B cell (primary cell): ENCODE data around the gene STAU1. TPM values are rescaled to one million over a fixed set of nuclear protein-coding genes. Genes with fewer than 3 reads are reported as not detected.

ENCODE experiments used
- ATAC-seq: fragments of 200-7000 bp; cut with Tn5 transposase; one replicate; pipeline ENCODE4 v1.10.0; 2021; ENCODE audit warnings: low read depth, mild to moderate bottlenecking, moderate number of reproducible peaks, moderate library complexity
- CTCF ChIA-PET: fragments of 350-600 bp; sonication (Branson Sonifier 250); formaldehyde crosslinking; loops from one replicate; lab custom pipeline; 2021; ENCODE audit warnings: antibody characterized with exemption, inconsistent platforms; lab: Charles Lee
- POLR2A ChIA-PET: fragments of 350-600 bp; sonication (Branson Sonifier 250); formaldehyde crosslinking; loops from one replicate; lab custom pipeline; 2021; ENCODE audit warnings: antibody characterized with exemption; lab: Charles Lee
- DNase-seq: peaks from one replicate; pipeline ENCODE4 v3.0.0; 2013
- H2AFZ ChIP-seq: 2 replicates; pipeline ENCODE4 v1.6.1; 2012; ENCODE audit warnings: mild to moderate bottlenecking, low read depth, low read length; ENCODE audit not compliant: insufficient read depth, poor library complexity, severe bottlenecking
- H3K27ac ChIP-seq, 2 donors: 1 replicate in 1 of 2; 2 replicates in 1 of 2; pipeline ENCODE4 v1.5.1; 2012 to 2013; ENCODE audit warnings: low read length in 2 of 2, mild to moderate bottlenecking in 2 of 2, moderate library complexity in 1 of 2
- H3K27me3 ChIP-seq, 4 experiments: fragments of 200-600 bp in 1 of 4; sonication (generic) in 1 of 4; replicated peaks in 1 of 4; 1 replicate in 2 of 4; 2 replicates in 2 of 4; pipeline versions ENCODE4 v1.6.1 to v1.7.0; 2013 to 2016; ENCODE audit warnings: low read length in 3 of 4, mild to moderate bottlenecking in 2 of 4, mixed read lengths in 1 of 4, moderate library complexity in 1 of 4; ENCODE audit not compliant: insufficient read depth in 4 of 4, control insufficient read depth in 3 of 4; ENCODE audit errors: control extremely low read depth in 1 of 4
- H3K36me3 ChIP-seq, 2 experiments: replicated peaks in 1 of 2; 1 replicate in 1 of 2; 2 replicates in 1 of 2; pipeline versions ENCODE4 v1.6.1 to v1.7.1; 2013; ENCODE audit warnings: low read length in 1 of 2; ENCODE audit not compliant: insufficient read depth in 2 of 2, control insufficient read depth in 1 of 2; ENCODE audit errors: control extremely low read depth in 1 of 2, extremely low read depth in 1 of 2
- H3K4me1 ChIP-seq, 2 donors: fragments of 200-600 bp in 1 of 2; sonication (generic) in 1 of 2; 1 replicate in 1 of 2; 2 replicates in 1 of 2; pipeline versions ENCODE4 v1.5.1 to v1.6.1; 2013 to 2017; ENCODE audit warnings: low read length in 2 of 2; ENCODE audit not compliant: control insufficient read depth in 2 of 2, insufficient read depth in 2 of 2
- H3K4me2 ChIP-seq: replicated peaks from 2 replicates; pipeline ENCODE3; 2012; ENCODE audit warnings: mild to moderate bottlenecking, low read depth, low read length; ENCODE audit not compliant: poor library complexity, severe bottlenecking
- H3K4me3 ChIP-seq, 5 experiments: fragments of 200-600 bp in 1 of 5; sonication (generic) in 1 of 5; 1 replicate in 3 of 5; 2 replicates in 2 of 5; pipeline versions ENCODE4 v1.5.1 to v1.7.0; 2011 to 2016; ENCODE audit warnings: low read length in 4 of 5, mild to moderate bottlenecking in 4 of 5, low read depth in 2 of 5, control low read depth in 1 of 5, moderate library complexity in 1 of 5; ENCODE audit not compliant: insufficient read depth in 1 of 5; ENCODE audit errors: control extremely low read depth in 1 of 5, extremely low read depth in 1 of 5
- H3K79me2 ChIP-seq: fragments of 200-600 bp; sonication (generic); one replicate; pipeline ENCODE4 v1.6.0; 2016; ENCODE audit warnings: low read length; ENCODE audit not compliant: control insufficient read depth, insufficient read depth
- H3K9ac ChIP-seq: fragments of 200-600 bp; sonication (generic); 2 replicates; pipeline ENCODE4 v1.6.1; 2017; ENCODE audit warnings: mild to moderate bottlenecking, low read length, moderate library complexity
- H3K9me3 ChIP-seq, 3 donors: one replicate each; pipeline versions ENCODE4 v1.6.1 to v1.7.1; 2013; ENCODE audit warnings: low read length in 2 of 3; ENCODE audit not compliant: control insufficient read depth in 2 of 3, insufficient read depth in 1 of 3; ENCODE audit errors: control extremely low read depth in 1 of 3
- H4K20me1 ChIP-seq: 2 replicates; pipeline ENCODE4 v1.6.0; 2012; ENCODE audit warnings: mild to moderate bottlenecking, low read length; ENCODE audit not compliant: insufficient read depth, control insufficient read depth, poor library complexity, severe bottlenecking
- H3K27ac Mint-ChIP-seq: one replicate; pipeline ENCODE4 v1.8.0; 2021; ENCODE audit warnings: mixed read lengths
- H3K27me3 Mint-ChIP-seq: one replicate; pipeline ENCODE4 v1.8.0; 2021; ENCODE audit warnings: mixed read lengths
- H3K4me1 Mint-ChIP-seq: one replicate; pipeline ENCODE4 v1.8.0; 2021; ENCODE audit warnings: mixed read lengths
- H3K4me3 Mint-ChIP-seq: one replicate; pipeline ENCODE4 v1.8.0; 2021; ENCODE audit warnings: mixed read lengths
- H3K9me3 Mint-ChIP-seq: one replicate; pipeline ENCODE4 v1.8.0; 2022; ENCODE audit warnings: mixed read lengths; ENCODE audit not compliant: insufficient read depth
- CTCF ChIP-seq: fragments of 200-600 bp; IDR thresholded peaks from one replicate; pipeline ENCODE4 v1.8.0; 2022; ENCODE audit warnings: antibody characterized with exemption, mild to moderate bottlenecking
- EZH2 ChIP-seq: IDR thresholded peaks from 2 replicates; pipeline ENCODE4 v1.6.1; 2012; ENCODE audit warnings: borderline replicate concordance, low read depth, mild to moderate bottlenecking, moderate library complexity, low read length; ENCODE audit not compliant: insufficient read depth, poor library complexity, severe bottlenecking
- WGBS: methylation state at CpG from one replicate; pipeline ENCODE4 v1.1.5; 2013; ENCODE audit warnings: missing lambda C conversion rate; ENCODE audit not compliant: insufficient coverage; 5-methylcytosine and 5-hydroxymethylcytosine counted together
- intact Hi-C: fragments of 100-400 bp; cut with micrococcal nuclease; formaldehyde crosslinking; loops from one replicate; pipeline ENCODE4 v1.10.0; 2022
- polyA plus RNA-seq: library from polyadenylated mRNA; depleted of rRNA; stranded (reverse); fragments of >200 nt; gene quantifications from 2 replicates; pipeline ENCODE4 v1.2.3, GENCODE V29; 2012
- total RNA-seq, 2 donors: library from RNA; stranded (reverse); fragments of 120-200 nt in 1 of 2; gene quantifications; 1 replicate in 1 of 2; 2 replicates in 1 of 2; pipeline versions ENCODE4 v1.2.3 to v1.2.4, GENCODE V29; 2013 to 2022

Gene STAU1
- total and polyA plus RNA-seq, 2 donors (not counting 1 experiment from before 2014, with no cell fraction given): 15.4 to 42.9 TPM

DNA sequence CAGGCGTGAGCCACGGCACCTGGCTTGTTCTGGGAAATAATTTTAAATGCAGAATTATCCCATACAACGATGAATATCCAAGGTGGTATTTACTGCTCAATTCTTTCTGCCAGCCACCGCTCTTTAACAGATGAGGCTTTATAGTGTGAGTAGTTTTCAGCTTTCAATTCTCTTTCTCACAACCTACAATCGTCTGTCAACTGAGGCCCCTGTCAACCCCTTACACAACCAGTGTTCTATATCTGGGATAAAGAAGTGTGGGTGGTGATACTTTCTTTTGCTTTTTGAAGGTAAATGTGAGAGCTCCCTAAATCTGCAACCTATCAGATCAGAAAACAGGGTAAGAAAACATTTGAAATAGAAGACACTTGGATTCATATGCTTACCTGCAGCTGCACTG is 22.5 kb downstream of the STAU1 start:
- H4K20me1 ChIP-seq: peaks cover 35% of the 10 kb centered on the region
- no peak overlapping the region for H3K4me3 ChIP-seq
- no peak overlapping the region for H3K27ac Mint-ChIP-seq
- peak overlapping the region in 1 of 2 donors; percentile 3 for H3K27ac ChIP-seq
- TF ChIP-seq CTCF: no peak
- TF ChIP-seq EZH2: no peak
- peaks cover 46% of the 10 kb centered on the region for H3K4me1 Mint-ChIP-seq
- WGBS: no CpG with 5 or more reads among the region's 5 CpGs
- no peak for ATAC-seq
- H3K9ac ChIP-seq: no peak overlapping the region
- H3K36me3 ChIP-seq: peaks cover 0 to 20% of the 10 kb centered on the region in 2 experiments
- no peak overlapping the region for H2AFZ ChIP-seq
- no peaks in the 10 kb centered on the region for H3K27me3 ChIP-seq
- peaks cover 15 to 33% of the 10 kb centered on the region in 2 donors for H3K4me1 ChIP-seq
- intact Hi-C loops: no loop called here
- H3K9me3 ChIP-seq: no peaks in the 10 kb centered on the region
- no peaks in the 10 kb centered on the region for H3K9me3 Mint-ChIP-seq
- no peak overlapping the region for H3K4me2 ChIP-seq
- POLR2A ChIA-PET: no interaction called here
- CTCF ChIA-PET: no interaction called here
- peaks cover 91% of the 10 kb centered on the region for H3K79me2 ChIP-seq
- no peaks in the 10 kb centered on the region for H3K27me3 Mint-ChIP-seq
- H3K4me3 Mint-ChIP-seq: no peak overlapping the region
- DNase-seq: no peak

DNA sequence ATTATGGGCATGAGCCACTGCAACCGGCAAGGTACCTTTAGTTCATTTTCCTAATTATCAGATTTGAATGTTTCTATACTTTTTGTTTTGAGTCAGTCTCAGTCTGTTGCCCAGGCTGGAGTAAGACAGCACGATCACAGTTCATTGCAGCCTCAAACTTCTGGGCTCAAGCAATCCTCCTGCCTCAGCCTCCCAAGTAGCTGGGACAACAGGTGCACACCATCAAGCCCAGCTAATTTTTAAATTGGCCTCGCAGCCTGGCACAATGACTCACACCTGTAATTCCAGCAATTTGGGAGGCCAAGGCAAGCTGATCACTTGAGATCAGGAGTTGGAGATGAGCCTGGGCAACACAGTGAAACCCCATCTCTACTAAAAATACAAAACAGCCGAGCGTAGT is 24.4 kb downstream of the STAU1 start:
- no peaks in the 10 kb centered on the region for H3K27me3 ChIP-seq
- H3K9me3 Mint-ChIP-seq: no peaks in the 10 kb centered on the region
- intact Hi-C loops: no loop called here
- H3K27me3 Mint-ChIP-seq: no peaks in the 10 kb centered on the region
- H3K4me1 ChIP-seq: peaks cover 15 to 26% of the 10 kb centered on the region in 2 donors
- TF ChIP-seq CTCF (no peak), EZH2 (no peak)
- CTCF ChIA-PET: interaction anchor here (1.0 kb wide), 1 partner anchor 31 kb away, joined by 3 read pairs; no protein-coding TSS in a partner anchor
- DNase-seq (no peak), ATAC-seq (no peak)
- H3K36me3 ChIP-seq: peaks cover 5 to 22% of the 10 kb centered on the region in 2 experiments
- H3K4me3 Mint-ChIP-seq: no peak overlapping the region
- H3K27ac ChIP-seq: no peak overlapping the region
- WGBS: 100% methylated on average over 3 of the region's 5 CpGs
- H4K20me1 ChIP-seq: peaks cover 29% of the 10 kb centered on the region
- H3K9ac ChIP-seq: no peak overlapping the region
- H2AFZ ChIP-seq: no peak overlapping the region
- H3K9me3 ChIP-seq: no peaks in the 10 kb centered on the region
- peaks cover 89% of the 10 kb centered on the region for H3K79me2 ChIP-seq
- peaks cover 37% of the 10 kb centered on the region for H3K4me1 Mint-ChIP-seq
- POLR2A ChIA-PET: no interaction called here
- H3K27ac Mint-ChIP-seq: no peak overlapping the region
- no peak overlapping the region for H3K4me2 ChIP-seq
- H3K4me3 ChIP-seq: no peak overlapping the region
